Lower leg skin (tissue), 3 donors: Measurements from ENCODE around the gene CRIP3.

ENCODE experiments used
- CTCF ChIP-seq, 3 donors: fragments of 450-650 bp; IDR thresholded peaks; one replicate each; pipeline ENCODE4 v1.5.1; 2016; ENCODE audit warnings: antibody characterized with exemption in 3 of 3, mild to moderate bottlenecking in 3 of 3, moderate library complexity in 2 of 3
- POLR2A ChIP-seq, 2 donors: fragments of 450-650 bp; IDR thresholded peaks; one replicate each; pipeline ENCODE4 v1.6.1; 2016 to 2017; ENCODE audit warnings: antibody characterized with exemption in 2 of 2, mild to moderate bottlenecking in 1 of 2, moderate library complexity in 1 of 2

- TF ChIP-seq CTCF (IDR thresholded peaks at IDR 0.05) (no peak), POLR2A (IDR thresholded peaks at IDR 0.05) (no peak)
Measured at GRCh38 chr6:43334466-43335095, 26.0 kb upstream of the CRIP3 start.
